Measurements from ENCODE around the gene CD207. TPM values are rescaled to one million over a fixed set of nuclear protein-coding genes. Genes with fewer than 3 reads are reported as not detected.

The CD207 gene
- total and polyA plus RNA-seq, 2 experiments from 2014 or later, result not detected

- TF ChIP-seq ZNF331 (CRISPR knock-in tag; IDR thresholded peaks at IDR 0.05; ENCODE audit: low read depth) (no peak), ZNF462 (CRISPR knock-in tag; IDR thresholded peaks at IDR 0.05) (no peak), ETS1 (IDR thresholded peaks at IDR 0.05) (no peak), POLR2AphosphoS5 (IDR thresholded peaks at IDR 0.05; ENCODE audit: low read depth) (no peak), CTCF (conservative IDR thresholded peaks at IDR 0.05; ENCODE audit: low read depth in 2 of 2) (no peak), EZH2phosphoT487 (IDR thresholded peaks at IDR 0.05; ENCODE audit: unreplicated experiment) (no peak), STAT1 (IDR thresholded peaks at IDR 0.05; ENCODE audit: unreplicated experiment) (no peak), REST (IDR thresholded peaks at IDR 0.05; ENCODE audit: unreplicated experiment) (no peak), ZNF114 (CRISPR knock-in tag; IDR thresholded peaks at IDR 0.05) (no peak), CREB1 (CRISPR knock-in tag; IDR thresholded peaks at IDR 0.05; ENCODE audit: low read depth) (no peak), NANOG (IDR thresholded peaks at IDR 0.05; ENCODE audit: borderline replicate concordance) (no peak), EZH2 (IDR thresholded peaks at IDR 0.05; ENCODE audit: low read depth, unreplicated experiment) (no peak), JUNB (IDR thresholded peaks at IDR 0.05; ENCODE audit: unreplicated experiment) (no peak)
- H4K20me1 ChIP-seq (replicated peaks; ENCODE audit: insufficient read depth), result no peaks in the 10 kb centered on the region
- no peak overlapping the region for H3K4me2 ChIP-seq
- no peak overlapping the region for H3K4me3 ChIP-seq
- H3K27ac ChIP-seq (ENCODE audit: low read depth), result no peak overlapping the region
- no peaks in the 10 kb centered on the region for H3K27me3 ChIP-seq (ENCODE audit: insufficient read depth)
- H3K4me1 Mint-ChIP-seq, result peaks cover 19% of the 10 kb centered on the region
- no peaks in the 10 kb centered on the region for H3K79me2 ChIP-seq (replicated peaks; ENCODE audit: insufficient read depth)
- no peaks in the 10 kb centered on the region for H3F3A ChIP-seq (replicated peaks; ENCODE audit: low read depth)
- no peaks in the 10 kb centered on the region for H3K36me3 Mint-ChIP-seq (ENCODE audit: low read depth)
- no peak overlapping the region for H3K4me3 Mint-ChIP-seq
- peaks cover 4% of the 10 kb centered on the region; the same call in 1 of the 2 replicates for H3K9me2 ChIP-seq (ENCODE audit: insufficient read depth)
- H3K27me3 Mint-ChIP-seq (ENCODE audit: insufficient read depth, low read depth, poor library complexity), result peaks cover 16% of the 10 kb centered on the region
- DNase-seq (ENCODE audit: low spot score), result no peak
- no peak overlapping the region for H3K27ac Mint-ChIP-seq
- H3K4me1 ChIP-seq (ENCODE audit: insufficient read depth), result peaks cover 13% of the 10 kb centered on the region
- H3K36me3 ChIP-seq (ENCODE audit: insufficient read depth), result no peaks in the 10 kb centered on the region
- H2AFZ ChIP-seq, result no peak overlapping the region
- H3K9me3 Mint-ChIP-seq, result peaks cover 3% of the 10 kb centered on the region; the same call in 2 of the 3 replicates
- ATAC-seq, result no peak
These were observed 5.2 kb downstream of the CD207 start for GRCh38 chr2:70830366-70830765.
